Right lobe of liver (tissue), 4 donors: ENCODE results near the gene TBCD.

Source experiments
- POLR2A ChIP-seq: fragments of 450-650 bp; IDR thresholded peaks from one replicate; pipeline ENCODE4 v1.6.1; 2017; ENCODE audit warnings: antibody characterized with exemption, mild to moderate bottlenecking
- TF ChIP-seq, protein P1 (sequence below), 4 donors: fragments of 200-600 bp in 3 of 4; fragments of 450-650 bp in 1 of 4; IDR thresholded peaks; one replicate each; pipeline versions ENCODE4 v1.5.1 to v1.8.0; 2016 to 2022; ENCODE audit warnings: antibody characterized with exemption in 4 of 4, mild to moderate bottlenecking in 2 of 4
- donor health status: DM: no; HTN: no; CAD: no.
- donor health status: DM: no; HTN: no; CAD: no.
- donor health status: DM: no; HTN: yes; CAD: no.

- TF ChIP-seq POLR2A: no peak
- TF ChIP-seq, protein P1, sequence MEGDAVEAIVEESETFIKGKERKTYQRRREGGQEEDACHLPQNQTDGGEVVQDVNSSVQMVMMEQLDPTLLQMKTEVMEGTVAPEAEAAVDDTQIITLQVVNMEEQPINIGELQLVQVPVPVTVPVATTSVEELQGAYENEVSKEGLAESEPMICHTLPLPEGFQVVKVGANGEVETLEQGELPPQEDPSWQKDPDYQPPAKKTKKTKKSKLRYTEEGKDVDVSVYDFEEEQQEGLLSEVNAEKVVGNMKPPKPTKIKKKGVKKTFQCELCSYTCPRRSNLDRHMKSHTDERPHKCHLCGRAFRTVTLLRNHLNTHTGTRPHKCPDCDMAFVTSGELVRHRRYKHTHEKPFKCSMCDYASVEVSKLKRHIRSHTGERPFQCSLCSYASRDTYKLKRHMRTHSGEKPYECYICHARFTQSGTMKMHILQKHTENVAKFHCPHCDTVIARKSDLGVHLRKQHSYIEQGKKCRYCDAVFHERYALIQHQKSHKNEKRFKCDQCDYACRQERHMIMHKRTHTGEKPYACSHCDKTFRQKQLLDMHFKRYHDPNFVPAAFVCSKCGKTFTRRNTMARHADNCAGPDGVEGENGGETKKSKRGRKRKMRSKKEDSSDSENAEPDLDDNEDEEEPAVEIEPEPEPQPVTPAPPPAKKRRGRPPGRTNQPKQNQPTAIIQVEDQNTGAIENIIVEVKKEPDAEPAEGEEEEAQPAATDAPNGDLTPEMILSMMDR (IDR thresholded peaks at IDR 0.05): no peak
Observed at GRCh38 chr17:82936768-82937171, 184.9 kb downstream of the TBCD start.
